GM12878 (cell line): ENCODE measurements around the gene ORC4. TPM values are rescaled to one million over a fixed set of nuclear protein-coding genes. Genes with fewer than 3 reads are reported as not detected.

ENCODE experiments used
- CHD1 ChIP-seq: IDR thresholded peaks from 2 replicates; pipeline ENCODE4 v1.6.1; 2012; ENCODE audit warnings: low read depth, low read length, improper control_type of control experiment
- CREB1 ChIP-seq: IDR thresholded peaks from 2 replicates; pipeline ENCODE4 v1.6.1; 2012; ENCODE audit warnings: low read depth, mild to moderate bottlenecking, inconsistent platforms
- CREM ChIP-seq: IDR thresholded peaks from 2 replicates; pipeline ENCODE4 v1.6.1; 2014; ENCODE audit warnings: antibody characterized with exemption, low read depth
- DPF2 ChIP-seq: fragments of 450-650 bp; IDR thresholded peaks from 2 replicates; pipeline ENCODE4 v1.6.1; 2017; ENCODE audit warnings: mild to moderate bottlenecking
- GATAD2B ChIP-seq: fragments of 450-650 bp; conservative IDR thresholded peaks from 2 replicates; pipeline ENCODE4 v1.6.1; 2017; ENCODE audit warnings: low read depth, mild to moderate bottlenecking, moderate library complexity
- IKZF1 ChIP-seq: fragments of 450-650 bp; conservative IDR thresholded peaks from 2 replicates; pipeline ENCODE4 v1.6.1; 2017; ENCODE audit warnings: antibody characterized with exemption, mild to moderate bottlenecking
- MTA3 ChIP-seq: IDR thresholded peaks from 2 replicates; pipeline ENCODE4 v1.6.1; 2012; ENCODE audit warnings: low read length, inconsistent platforms, borderline replicate concordance
- NR2C1 ChIP-seq: fragments of 450-650 bp; IDR thresholded peaks from 2 replicates; pipeline ENCODE4 v1.6.1; 2017; ENCODE audit warnings: antibody characterized with exemption, mild to moderate bottlenecking, moderate library complexity
- POLR2AphosphoS5 ChIP-seq: IDR thresholded peaks from 2 replicates; pipeline ENCODE4 v1.6.1; 2011; ENCODE audit warnings: mild to moderate bottlenecking, low read length, inconsistent platforms
- SIX5 ChIP-seq: IDR thresholded peaks from 2 replicates; pipeline ENCODE4 v1.6.1; 2011; ENCODE audit warnings: mild to moderate bottlenecking, low read depth, low read length, moderate library complexity; ENCODE audit not compliant: severe bottlenecking
- SP1 ChIP-seq: IDR thresholded peaks from one replicate; pipeline ENCODE4 v1.6.1; 2011; ENCODE audit warnings: low read depth, low read length
- SUPT20H ChIP-seq: IDR thresholded peaks from 2 replicates; pipeline ENCODE4 v1.6.1; 2011; ENCODE audit warnings: low read depth, mild to moderate bottlenecking, low read length, moderate library complexity, borderline replicate concordance; ENCODE audit not compliant: control insufficient read depth
- ZNF24 ChIP-seq: fragments of 450-650 bp; IDR thresholded peaks from 2 replicates; pipeline ENCODE4 v1.6.1; 2017; ENCODE audit warnings: antibody characterized with exemption, mild to moderate bottlenecking
- polyA plus RNA-seq, 11 experiments: library from polyadenylated mRNA; depleted of rRNA in 4 of 11; unstranded in 6 of 11; stranded (reverse) in 5 of 11; fragments of >200 nt; fragmentation: Nextera tagmentation in 4 of 11; fragmentation: Illumina TruSeq in 1 of 11; extraction: Ambion mirVana in 4 of 11; extraction: Trizol in 1 of 11; gene quantifications; 1 replicate in 1 of 11; 2 replicates in 10 of 11; pipeline versions ENCODE4 v1.2.1 to v1.2.3, GENCODE V29; 2011 to 2016; ENCODE audit warnings: inconsistent platforms in 2 of 11, missing spikeins in 2 of 11, low read depth in 1 of 11
- total RNA-seq, 4 experiments: library from RNA; depleted of rRNA in 3 of 4; stranded (reverse); fragments of >200 nt in 3 of 4; fragmentation: Illumina TruSeq in 1 of 4; extraction: Trizol in 1 of 4; gene quantifications; 2 replicates each; pipeline versions ENCODE4 v1.2.1 to v1.2.3, GENCODE V29; 2013 to 2021
- TF ChIP-seq, protein P1 (sequence below): fragments of 450-650 bp; IDR thresholded peaks from 2 replicates; pipeline ENCODE4 v1.6.1; 2017; ENCODE audit warnings: mild to moderate bottlenecking, moderate library complexity
- TF ChIP-seq, protein P2 (sequence below): fragments of 450-650 bp; IDR thresholded peaks from 2 replicates; pipeline ENCODE4 v1.6.1; 2018; ENCODE audit warnings: mild to moderate bottlenecking, low read depth, moderate library complexity; ENCODE audit not compliant: partially characterized antibody
- TF ChIP-seq, protein P3 (sequence below): fragments of 450-650 bp; IDR thresholded peaks from 2 replicates; pipeline ENCODE4 v1.6.1; 2016; ENCODE audit warnings: mild to moderate bottlenecking, moderate library complexity, borderline replicate concordance
- TF ChIP-seq, protein P4 (sequence below): fragments of 450-650 bp; IDR thresholded peaks from 2 replicates; pipeline ENCODE4 v1.6.1; 2016; ENCODE audit warnings: mild to moderate bottlenecking

ORC4 gene
- total and polyA plus RNA-seq, 10 of the 15 experiments (the other 5 are each of a cell fraction or from before 2014, with no cell fraction given), result 25.7 to 71.3 (median 52.1) TPM

DNA sequence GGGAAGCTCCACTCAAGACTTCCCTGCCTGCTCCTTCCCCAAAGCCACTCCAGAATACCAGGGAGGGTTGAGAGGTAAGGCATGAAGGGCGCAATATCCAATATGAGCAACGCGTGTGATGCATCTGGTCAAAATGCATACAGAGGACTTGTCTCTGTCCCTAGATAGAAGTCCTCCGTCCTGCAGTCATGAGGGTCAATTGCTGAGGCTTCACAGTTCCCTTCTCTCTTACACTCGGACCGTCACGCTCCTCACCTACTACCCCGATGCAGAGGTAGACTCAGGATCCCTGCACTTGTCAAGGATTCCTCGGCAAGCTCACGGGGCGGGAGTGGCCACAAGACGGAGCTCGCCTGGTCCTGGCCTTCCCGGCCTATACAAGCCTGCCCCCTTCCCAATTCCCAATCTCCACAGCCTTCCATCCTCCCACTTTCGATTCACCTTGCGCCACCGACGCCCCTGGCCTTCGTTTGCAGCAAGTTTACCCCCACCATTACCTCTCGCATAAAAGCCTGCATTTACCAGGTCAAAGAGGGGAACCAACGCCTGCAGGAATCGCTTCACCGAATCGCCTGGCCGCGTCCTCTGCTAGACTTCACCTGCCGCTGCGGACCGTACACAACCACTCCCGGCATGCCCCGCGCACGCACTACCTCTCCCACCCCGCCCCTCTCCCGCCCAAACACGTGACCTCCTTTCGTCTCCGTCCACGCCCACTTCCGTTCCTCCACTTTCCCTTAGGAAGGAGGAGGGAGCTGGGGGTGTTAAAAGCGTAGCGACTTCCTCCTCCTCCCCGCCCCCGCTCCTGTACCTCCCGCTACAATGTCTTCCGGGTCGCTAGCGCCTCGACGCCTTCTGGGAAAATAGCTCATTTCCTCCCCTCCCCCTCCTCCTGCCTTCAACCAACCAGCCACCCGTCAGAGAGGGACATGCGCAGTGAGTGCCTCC lies at the start of gene ORC4 (continued):
- TF ChIP-seq, protein P1, sequence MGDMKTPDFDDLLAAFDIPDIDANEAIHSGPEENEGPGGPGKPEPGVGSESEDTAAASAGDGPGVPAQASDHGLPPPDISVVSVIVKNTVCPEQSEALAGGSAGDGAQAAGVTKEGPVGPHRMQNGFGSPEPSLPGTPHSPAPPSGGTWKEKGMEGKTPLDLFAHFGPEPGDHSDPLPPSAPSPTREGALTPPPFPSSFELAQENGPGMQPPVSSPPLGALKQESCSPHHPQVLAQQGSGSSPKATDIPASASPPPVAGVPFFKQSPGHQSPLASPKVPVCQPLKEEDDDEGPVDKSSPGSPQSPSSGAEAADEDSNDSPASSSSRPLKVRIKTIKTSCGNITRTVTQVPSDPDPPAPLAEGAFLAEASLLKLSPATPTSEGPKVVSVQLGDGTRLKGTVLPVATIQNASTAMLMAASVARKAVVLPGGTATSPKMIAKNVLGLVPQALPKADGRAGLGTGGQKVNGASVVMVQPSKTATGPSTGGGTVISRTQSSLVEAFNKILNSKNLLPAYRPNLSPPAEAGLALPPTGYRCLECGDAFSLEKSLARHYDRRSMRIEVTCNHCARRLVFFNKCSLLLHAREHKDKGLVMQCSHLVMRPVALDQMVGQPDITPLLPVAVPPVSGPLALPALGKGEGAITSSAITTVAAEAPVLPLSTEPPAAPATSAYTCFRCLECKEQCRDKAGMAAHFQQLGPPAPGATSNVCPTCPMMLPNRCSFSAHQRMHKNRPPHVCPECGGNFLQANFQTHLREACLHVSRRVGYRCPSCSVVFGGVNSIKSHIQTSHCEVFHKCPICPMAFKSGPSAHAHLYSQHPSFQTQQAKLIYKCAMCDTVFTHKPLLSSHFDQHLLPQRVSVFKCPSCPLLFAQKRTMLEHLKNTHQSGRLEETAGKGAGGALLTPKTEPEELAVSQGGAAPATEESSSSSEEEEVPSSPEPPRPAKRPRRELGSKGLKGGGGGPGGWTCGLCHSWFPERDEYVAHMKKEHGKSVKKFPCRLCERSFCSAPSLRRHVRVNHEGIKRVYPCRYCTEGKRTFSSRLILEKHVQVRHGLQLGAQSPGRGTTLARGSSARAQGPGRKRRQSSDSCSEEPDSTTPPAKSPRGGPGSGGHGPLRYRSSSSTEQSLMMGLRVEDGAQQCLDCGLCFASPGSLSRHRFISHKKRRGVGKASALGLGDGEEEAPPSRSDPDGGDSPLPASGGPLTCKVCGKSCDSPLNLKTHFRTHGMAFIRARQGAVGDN, result peak; percentile 75
- TF ChIP-seq ZNF24 (no peak), NR2C1 (peak; percentile 97), DPF2 (no peak; the same call in 1 of the 2 replicates), MTA3 (no peak), POLR2AphosphoS5 (peak; percentile 81), SIX5 (peak; percentile 25), CREB1 (peak; percentile 90), SUPT20H (no peak), CHD1 (no peak), CREM (peak; percentile 79; the same call in 1 of the 2 replicates), IKZF1 (peak; percentile 87), GATAD2B (peak; percentile 62; the same call in 1 of the 2 replicates), SP1 (peak; percentile 80)
- TF ChIP-seq, protein P2, sequence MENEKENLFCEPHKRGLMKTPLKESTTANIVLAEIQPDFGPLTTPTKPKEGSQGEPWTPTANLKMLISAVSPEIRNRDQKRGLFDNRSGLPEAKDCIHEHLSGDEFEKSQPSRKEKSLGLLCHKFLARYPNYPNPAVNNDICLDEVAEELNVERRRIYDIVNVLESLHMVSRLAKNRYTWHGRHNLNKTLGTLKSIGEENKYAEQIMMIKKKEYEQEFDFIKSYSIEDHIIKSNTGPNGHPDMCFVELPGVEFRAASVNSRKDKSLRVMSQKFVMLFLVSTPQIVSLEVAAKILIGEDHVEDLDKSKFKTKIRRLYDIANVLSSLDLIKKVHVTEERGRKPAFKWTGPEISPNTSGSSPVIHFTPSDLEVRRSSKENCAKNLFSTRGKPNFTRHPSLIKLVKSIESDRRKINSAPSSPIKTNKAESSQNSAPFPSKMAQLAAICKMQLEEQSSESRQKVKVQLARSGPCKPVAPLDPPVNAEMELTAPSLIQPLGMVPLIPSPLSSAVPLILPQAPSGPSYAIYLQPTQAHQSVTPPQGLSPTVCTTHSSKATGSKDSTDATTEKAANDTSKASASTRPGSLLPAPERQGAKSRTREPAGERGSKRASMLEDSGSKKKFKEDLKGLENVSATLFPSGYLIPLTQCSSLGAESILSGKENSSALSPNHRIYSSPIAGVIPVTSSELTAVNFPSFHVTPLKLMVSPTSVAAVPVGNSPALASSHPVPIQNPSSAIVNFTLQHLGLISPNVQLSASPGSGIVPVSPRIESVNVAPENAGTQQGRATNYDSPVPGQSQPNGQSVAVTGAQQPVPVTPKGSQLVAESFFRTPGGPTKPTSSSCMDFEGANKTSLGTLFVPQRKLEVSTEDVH, result no peak
- TF ChIP-seq, protein P3, sequence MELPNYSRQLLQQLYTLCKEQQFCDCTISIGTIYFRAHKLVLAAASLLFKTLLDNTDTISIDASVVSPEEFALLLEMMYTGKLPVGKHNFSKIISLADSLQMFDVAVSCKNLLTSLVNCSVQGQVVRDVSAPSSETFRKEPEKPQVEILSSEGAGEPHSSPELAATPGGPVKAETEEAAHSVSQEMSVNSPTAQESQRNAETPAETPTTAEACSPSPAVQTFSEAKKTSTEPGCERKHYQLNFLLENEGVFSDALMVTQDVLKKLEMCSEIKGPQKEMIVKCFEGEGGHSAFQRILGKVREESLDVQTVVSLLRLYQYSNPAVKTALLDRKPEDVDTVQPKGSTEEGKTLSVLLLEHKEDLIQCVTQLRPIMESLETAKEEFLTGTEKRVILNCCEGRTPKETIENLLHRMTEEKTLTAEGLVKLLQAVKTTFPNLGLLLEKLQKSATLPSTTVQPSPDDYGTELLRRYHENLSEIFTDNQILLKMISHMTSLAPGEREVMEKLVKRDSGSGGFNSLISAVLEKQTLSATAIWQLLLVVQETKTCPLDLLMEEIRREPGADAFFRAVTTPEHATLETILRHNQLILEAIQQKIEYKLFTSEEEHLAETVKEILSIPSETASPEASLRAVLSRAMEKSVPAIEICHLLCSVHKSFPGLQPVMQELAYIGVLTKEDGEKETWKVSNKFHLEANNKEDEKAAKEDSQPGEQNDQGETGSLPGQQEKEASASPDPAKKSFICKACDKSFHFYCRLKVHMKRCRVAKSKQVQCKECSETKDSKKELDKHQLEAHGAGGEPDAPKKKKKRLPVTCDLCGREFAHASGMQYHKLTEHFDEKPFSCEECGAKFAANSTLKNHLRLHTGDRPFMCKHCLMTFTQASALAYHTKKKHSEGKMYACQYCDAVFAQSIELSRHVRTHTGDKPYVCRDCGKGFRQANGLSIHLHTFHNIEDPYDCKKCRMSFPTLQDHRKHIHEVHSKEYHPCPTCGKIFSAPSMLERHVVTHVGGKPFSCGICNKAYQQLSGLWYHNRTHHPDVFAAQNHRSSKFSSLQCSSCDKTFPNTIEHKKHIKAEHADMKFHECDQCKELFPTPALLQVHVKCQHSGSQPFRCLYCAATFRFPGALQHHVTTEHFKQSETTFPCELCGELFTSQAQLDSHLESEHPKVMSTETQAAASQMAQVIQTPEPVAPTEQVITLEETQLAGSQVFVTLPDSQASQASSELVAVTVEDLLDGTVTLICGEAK, result peak; percentile 92
- TF ChIP-seq, protein P4, sequence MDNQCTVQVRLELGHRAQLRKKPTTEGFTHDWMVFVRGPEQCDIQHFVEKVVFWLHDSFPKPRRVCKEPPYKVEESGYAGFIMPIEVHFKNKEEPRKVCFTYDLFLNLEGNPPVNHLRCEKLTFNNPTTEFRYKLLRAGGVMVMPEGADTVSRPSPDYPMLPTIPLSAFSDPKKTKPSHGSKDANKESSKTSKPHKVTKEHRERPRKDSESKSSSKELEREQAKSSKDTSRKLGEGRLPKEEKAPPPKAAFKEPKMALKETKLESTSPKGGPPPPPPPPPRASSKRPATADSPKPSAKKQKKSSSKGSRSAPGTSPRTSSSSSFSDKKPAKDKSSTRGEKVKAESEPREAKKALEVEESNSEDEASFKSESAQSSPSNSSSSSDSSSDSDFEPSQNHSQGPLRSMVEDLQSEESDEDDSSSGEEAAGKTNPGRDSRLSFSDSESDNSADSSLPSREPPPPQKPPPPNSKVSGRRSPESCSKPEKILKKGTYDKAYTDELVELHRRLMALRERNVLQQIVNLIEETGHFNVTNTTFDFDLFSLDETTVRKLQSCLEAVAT, result peak; percentile 91
